Measurements from ENCODE around the gene FTL. TPM values are rescaled to one million over a fixed set of nuclear protein-coding genes. Genes with fewer than 3 reads are reported as not detected.
"Not testable (repeated sequence)": the region's sequence is repeated elsewhere in the genome, so short reads cannot be mapped to it uniquely, and the experiment has no call there.

FTL gene
- 5,494 and 8,302 TPM in 2 replicates for total RNA-seq (ENCODE audit: low replicate concordance)

DNA sequence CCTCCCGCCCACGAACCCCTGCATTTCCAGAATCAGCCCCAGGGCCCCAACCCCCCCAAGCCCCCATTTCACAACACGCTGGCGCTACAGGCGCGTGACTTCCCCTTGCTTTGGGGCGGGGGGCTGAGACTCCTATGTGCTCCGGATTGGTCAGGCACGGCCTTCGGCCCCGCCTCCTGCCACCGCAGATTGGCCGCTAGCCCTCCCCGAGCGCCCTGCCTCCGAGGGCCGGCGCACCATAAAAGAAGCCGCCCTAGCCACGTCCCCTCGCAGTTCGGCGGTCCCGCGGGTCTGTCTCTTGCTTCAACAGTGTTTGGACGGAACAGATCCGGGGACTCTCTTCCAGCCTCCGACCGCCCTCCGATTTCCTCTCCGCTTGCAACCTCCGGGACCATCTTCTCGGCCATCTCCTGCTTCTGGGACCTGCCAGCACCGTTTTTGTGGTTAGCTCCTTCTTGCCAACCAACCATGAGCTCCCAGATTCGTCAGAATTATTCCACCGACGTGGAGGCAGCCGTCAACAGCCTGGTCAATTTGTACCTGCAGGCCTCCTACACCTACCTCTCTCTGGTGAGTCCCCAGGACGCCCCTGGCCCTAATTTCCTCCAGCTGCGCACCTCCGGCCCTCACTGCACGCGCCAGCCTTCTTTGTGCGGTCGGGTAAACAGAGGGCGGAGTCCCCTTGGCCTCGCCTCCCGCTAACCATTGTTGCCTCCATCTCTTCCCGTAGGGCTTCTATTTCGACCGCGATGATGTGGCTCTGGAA lies at the start of gene FTL:
FTL (plus strand) TSS at position 270 of the 766 bp plus-strand sequence; CDS start at position 469, 199 bp downstream.
- peak within 1 kb of the TSS; percentile 99 for H3K4me3 ChIP-seq (ENCODE audit: low read depth, low read length)
- peak; percentile 96 for DNase-seq (ENCODE audit: low read depth)
- TF ChIP-seq, protein P1, sequence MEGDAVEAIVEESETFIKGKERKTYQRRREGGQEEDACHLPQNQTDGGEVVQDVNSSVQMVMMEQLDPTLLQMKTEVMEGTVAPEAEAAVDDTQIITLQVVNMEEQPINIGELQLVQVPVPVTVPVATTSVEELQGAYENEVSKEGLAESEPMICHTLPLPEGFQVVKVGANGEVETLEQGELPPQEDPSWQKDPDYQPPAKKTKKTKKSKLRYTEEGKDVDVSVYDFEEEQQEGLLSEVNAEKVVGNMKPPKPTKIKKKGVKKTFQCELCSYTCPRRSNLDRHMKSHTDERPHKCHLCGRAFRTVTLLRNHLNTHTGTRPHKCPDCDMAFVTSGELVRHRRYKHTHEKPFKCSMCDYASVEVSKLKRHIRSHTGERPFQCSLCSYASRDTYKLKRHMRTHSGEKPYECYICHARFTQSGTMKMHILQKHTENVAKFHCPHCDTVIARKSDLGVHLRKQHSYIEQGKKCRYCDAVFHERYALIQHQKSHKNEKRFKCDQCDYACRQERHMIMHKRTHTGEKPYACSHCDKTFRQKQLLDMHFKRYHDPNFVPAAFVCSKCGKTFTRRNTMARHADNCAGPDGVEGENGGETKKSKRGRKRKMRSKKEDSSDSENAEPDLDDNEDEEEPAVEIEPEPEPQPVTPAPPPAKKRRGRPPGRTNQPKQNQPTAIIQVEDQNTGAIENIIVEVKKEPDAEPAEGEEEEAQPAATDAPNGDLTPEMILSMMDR (IDR thresholded peaks at IDR 0.05; ENCODE audit: insufficient read depth, low read length), result no peak

DNA sequence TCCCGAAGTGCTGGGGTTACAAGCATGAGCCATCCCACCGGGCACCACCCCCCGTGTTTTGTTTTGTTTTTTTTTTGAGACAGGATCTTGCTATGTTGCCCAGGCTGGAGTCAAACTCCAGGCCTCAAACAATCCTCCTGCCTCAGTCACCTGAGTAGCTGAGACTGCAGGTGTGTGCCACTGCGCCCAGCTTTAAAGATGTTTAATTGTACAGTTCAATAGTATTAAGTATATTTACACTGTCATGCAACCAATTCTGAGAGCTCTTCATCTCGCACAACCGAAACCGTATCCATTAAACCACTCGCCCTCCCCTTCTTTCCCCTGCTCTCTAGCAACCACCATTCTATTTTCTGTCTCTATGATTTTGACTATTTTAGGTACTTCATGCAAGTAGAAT lies 49.4 kb upstream of the FTL start:
- TF ChIP-seq, protein P1 (IDR thresholded peaks at IDR 0.05; ENCODE audit: insufficient read depth, low read length), result no peak
- no peak overlapping the region for H3K4me3 ChIP-seq (ENCODE audit: low read depth, low read length)
- no peak for DNase-seq (ENCODE audit: low read depth)

DNA sequence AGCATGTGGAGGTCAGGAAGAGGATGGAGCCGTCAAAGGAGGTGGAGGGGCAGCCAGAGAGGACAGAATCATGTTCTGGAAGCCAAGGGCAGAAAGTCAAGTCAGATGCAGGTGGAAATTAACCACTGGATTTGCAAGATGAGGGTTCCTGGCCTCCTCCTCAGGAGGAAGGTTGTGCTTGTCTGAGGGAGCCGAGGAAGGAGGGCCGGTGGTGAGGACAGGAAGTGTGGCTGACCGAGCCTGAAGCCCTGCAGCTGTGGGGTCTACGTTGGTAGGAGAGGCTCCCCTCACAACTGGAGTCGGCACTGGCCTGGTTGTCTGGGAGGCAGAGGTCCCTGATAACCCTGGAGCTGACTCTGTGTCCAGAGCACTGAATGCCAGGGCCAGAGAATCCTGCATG lies 47.0 kb upstream of the FTL start:
- DNase-seq (ENCODE audit: low read depth), result no peak
- no peak overlapping the region for H3K4me3 ChIP-seq (ENCODE audit: low read depth, low read length)
- TF ChIP-seq, protein P1 (IDR thresholded peaks at IDR 0.05; ENCODE audit: insufficient read depth, low read length), result no peak

DNA sequence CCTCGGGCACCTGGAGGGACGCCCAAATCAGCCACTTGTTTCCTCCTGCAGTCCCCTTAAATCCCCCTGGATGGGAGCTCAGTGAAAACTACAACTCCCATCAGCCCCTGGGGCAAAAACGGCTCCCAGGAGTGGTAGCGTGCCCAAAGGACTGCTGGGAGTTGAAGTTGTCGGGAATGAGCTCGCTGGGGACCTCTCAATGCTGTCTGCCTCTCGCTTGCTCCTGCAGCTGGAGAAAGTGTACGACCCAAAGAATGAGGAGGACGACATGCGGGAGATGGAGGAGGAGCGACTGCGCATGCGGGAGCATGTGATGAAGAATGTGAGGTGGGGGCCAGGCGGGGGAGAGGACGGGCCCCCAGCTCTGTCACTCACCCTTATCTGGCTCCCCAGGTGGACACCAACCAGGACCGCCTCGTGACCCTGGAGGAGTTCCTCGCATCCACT lies 46.3 kb upstream of the FTL start:
- no peak overlapping the region for H3K4me3 ChIP-seq (ENCODE audit: low read depth, low read length)
- no peak for DNase-seq (ENCODE audit: low read depth)
- TF ChIP-seq, protein P1 (IDR thresholded peaks at IDR 0.05; ENCODE audit: insufficient read depth, low read length), result no peak

DNA sequence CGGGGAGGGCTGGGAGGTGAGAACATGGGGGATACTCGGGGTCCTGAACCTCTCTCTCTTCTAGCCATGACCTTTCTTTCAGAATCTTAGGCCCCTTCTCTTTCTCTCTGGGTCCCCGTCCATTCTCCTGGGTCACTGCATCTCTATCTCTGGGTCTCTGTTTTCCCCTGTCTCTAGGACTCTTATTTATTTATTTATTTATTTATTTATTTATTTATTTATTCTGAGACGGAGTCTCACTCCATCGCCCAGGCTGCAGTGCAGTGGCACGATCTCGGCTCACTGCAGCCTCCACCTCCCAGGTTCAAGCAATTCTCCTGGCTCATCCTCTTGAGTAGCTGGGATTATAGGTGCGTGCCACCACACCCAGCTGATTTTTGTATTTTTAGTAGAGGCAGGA lies 45.8 kb upstream of the FTL start:
- not testable (repeated sequence) for H3K4me3 ChIP-seq (ENCODE audit: low read depth, low read length); DNase-seq (ENCODE audit: low read depth)

DNA sequence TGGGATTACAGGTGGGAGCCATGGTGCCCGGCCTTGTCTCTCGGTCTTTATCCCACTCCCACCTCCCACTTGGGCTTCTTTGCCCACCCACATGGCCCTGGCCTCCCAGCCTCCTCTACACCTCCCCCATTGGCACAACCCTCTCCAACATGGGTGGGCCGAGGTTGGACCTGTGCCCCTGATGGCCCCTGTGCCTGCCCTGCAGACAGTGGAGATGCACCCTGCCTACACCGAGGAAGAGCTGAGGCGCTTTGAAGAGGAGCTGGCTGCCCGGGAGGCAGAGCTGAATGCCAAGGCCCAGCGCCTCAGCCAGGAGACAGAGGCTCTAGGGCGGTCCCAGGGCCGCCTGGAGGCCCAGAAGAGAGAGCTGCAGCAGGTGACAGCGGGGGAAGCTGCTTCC lies 44.2 kb upstream of the FTL start:
- DNase-seq (ENCODE audit: low read depth), result no peak
- TF ChIP-seq, protein P1 (IDR thresholded peaks at IDR 0.05; ENCODE audit: insufficient read depth, low read length), result no peak
- no peak overlapping the region for H3K4me3 ChIP-seq (ENCODE audit: low read depth, low read length)

DNA sequence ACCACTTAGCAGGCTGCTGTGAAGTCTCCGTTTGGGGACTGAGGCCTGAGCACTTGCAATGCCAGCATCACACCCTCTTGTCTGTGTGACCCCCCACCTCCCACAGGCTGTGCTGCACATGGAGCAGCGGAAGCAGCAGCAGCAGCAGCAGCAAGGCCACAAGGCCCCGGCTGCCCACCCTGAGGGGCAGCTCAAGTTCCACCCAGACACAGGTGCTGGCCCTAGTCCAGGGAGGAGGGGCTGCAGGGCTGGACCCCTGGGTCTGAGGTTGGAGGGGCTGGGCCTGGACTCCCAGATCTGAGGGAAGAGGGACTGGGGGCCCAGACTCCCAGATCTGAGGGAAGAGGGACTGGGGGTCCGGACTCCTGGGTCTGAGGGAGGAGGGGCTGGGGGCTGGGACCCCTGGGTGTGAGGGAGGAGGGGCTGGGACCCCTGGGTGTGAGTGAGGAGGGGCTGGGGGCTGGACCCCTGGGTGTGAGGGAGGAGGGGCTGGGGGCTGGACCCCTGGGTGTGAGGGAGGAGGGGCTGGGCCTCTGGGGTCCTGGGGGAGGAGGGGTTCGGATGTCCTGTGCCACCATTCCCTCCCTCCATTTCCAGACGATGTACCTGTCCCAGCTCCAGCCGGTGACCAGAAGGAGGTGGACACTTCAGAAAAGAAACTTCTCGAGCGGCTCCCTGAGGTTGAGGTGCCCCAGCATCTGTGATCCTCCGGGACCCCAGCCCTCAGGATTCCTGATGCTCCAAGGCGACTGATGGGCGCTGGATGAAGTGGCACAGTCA lies 43.2 kb upstream of the FTL start:
- TF ChIP-seq, protein P1 (IDR thresholded peaks at IDR 0.05; ENCODE audit: insufficient read depth, low read length), result no peak
- no peak overlapping the region for H3K4me3 ChIP-seq (ENCODE audit: low read depth, low read length)
- no peak for DNase-seq (ENCODE audit: low read depth)

Data from fibroblast of the aortic adventitia (primary cell).